OCI-LY7 (cell line): ENCODE data around the gene ARRB2. TPM values are rescaled to one million over a fixed set of nuclear protein-coding genes. Genes with fewer than 3 reads are reported as not detected.

Experiments used
- BruUV-seq: library from RNA; stranded (reverse); fragments of 400-500 nt; replicated peaks from 2 replicates; lab custom pipeline; 2021; lab: Mats Ljungman, UMichigan
- CTCF ChIA-PET: fragments of 300-600 bp; sonication (Branson Sonifier 250); formaldehyde crosslinking; loops from one replicate; lab custom pipeline; 2022; ENCODE audit warnings: antibody characterized with exemption; ENCODE audit not compliant: unreplicated experiment; lab: Charles Lee
- POLR2A ChIA-PET: fragments of 300-600 bp; sonication (Branson Sonifier 250); formaldehyde crosslinking; loops from one replicate; lab custom pipeline; 2022; ENCODE audit warnings: antibody characterized with exemption; lab: Charles Lee
- DNase-seq: peaks from one replicate; pipeline ENCODE4 v3.0.0-alpha.2; 2015; ENCODE audit warnings: low spot score
- H2AFZ ChIP-seq: fragments of 200-600 bp; sonication (generic), shearing (Covaris generic); 2 replicates; pipeline ENCODE4 v1.6.1; 2014; ENCODE audit warnings: mild to moderate bottlenecking, antibody characterized with exemption, low read length, moderate library complexity
- H3K27ac ChIP-seq: fragments of 200-600 bp; sonication (generic); 2 replicates; pipeline ENCODE4 v1.5.1; 2014; ENCODE audit warnings: mixed run types, low read depth, mild to moderate bottlenecking, moderate library complexity, low read length, inconsistent platforms; ENCODE audit not compliant: poor library complexity, severe bottlenecking
- H3K36me3 ChIP-seq: fragments of 200-600 bp; sonication (generic); 2 replicates; pipeline ENCODE4 v1.6.1; 2014; ENCODE audit warnings: mild to moderate bottlenecking, antibody characterized with exemption, low read length, moderate library complexity, mixed read lengths; ENCODE audit not compliant: insufficient read depth
- H3K4me1 ChIP-seq: fragments of 200-600 bp; sonication (generic); 2 replicates; pipeline ENCODE4 v1.5.1; 2014; ENCODE audit warnings: mild to moderate bottlenecking, low read length; ENCODE audit not compliant: insufficient read depth, poor library complexity, severe bottlenecking
- H3K4me2 ChIP-seq: fragments of 200-600 bp; sonication (generic); 2 replicates; pipeline ENCODE4 v1.6.1; 2014; ENCODE audit warnings: mild to moderate bottlenecking, low read length
- H3K4me3 ChIP-seq: fragments of 200-600 bp; sonication (generic); 2 replicates; pipeline ENCODE4 v1.5.1; 2014; ENCODE audit warnings: mild to moderate bottlenecking, low read depth, low read length; ENCODE audit not compliant: poor library complexity, severe bottlenecking
- H3K79me2 ChIP-seq: fragments of 200-600 bp; sonication (generic); 2 replicates; pipeline ENCODE4 v1.6.1; 2016; ENCODE audit warnings: low read depth, mild to moderate bottlenecking, low read length, moderate library complexity, mixed read lengths; ENCODE audit not compliant: insufficient read depth
- H3K9me2 ChIP-seq: fragments of 200-600 bp; sonication (generic); 2 replicates; pipeline ENCODE4 v1.6.1; 2016; ENCODE audit warnings: mild to moderate bottlenecking, low read length, mixed read lengths; ENCODE audit not compliant: insufficient read depth
- H3K9me3 ChIP-seq: fragments of 200-600 bp; sonication (generic); 2 replicates; pipeline ENCODE4 v1.6.1; 2014; ENCODE audit warnings: mild to moderate bottlenecking, mixed run types, low read length, mixed read lengths
- H4K20me1 ChIP-seq: fragments of 200-600 bp; sonication (generic); 2 replicates; pipeline ENCODE4 v1.6.1; 2014; ENCODE audit warnings: mild to moderate bottlenecking, antibody characterized with exemption, low read length, moderate library complexity, mixed read lengths; ENCODE audit not compliant: insufficient read depth
- CTCF ChIP-seq: fragments of 200-600 bp; sonication (generic); conservative IDR thresholded peaks from 2 replicates; pipeline ENCODE4 v1.5.1; 2014; ENCODE audit warnings: mild to moderate bottlenecking, antibody characterized with exemption, low read length, moderate library complexity, mixed read lengths
- EZH2phosphoT487 ChIP-seq: fragments of 200-600 bp; sonication (generic); IDR thresholded peaks from 2 replicates; pipeline ENCODE4 v1.6.1; 2018; ENCODE audit warnings: low read depth, borderline replicate concordance, mild to moderate bottlenecking, mixed run types, antibody characterized with exemption, low read length, moderate library complexity, mixed read lengths
- intact Hi-C: fragments of 100-400 bp; cut with micrococcal nuclease; formaldehyde crosslinking; loops from one replicate; pipeline ENCODE4 v1.10.0; 2022; ENCODE audit not compliant: unreplicated experiment
- total RNA-seq, 2 experiments: library from RNA; depleted of rRNA in 1 of 2; stranded (reverse); fragments of >200 nt in 1 of 2; shearing (Covaris generic) in 1 of 2; gene quantifications; 2 replicates each; pipeline ENCODE4 v1.2.3, GENCODE V29; 2014 to 2022

ARRB2 gene
- total RNA-seq, 2 experiments from 2014 or later: 56.7 to 84.9 TPM

GRCh38 chr17:4764595-4764994, 54.2 kb downstream of the ARRB2 start:
- Histone ChIP-seq H4K20me1 (no peaks in the 10 kb centered on the region), H3K9me3 (no peaks in the 10 kb centered on the region), H3K4me2 (no peak overlapping the region), H3K4me3 (no peak overlapping the region), H2AFZ (no peak overlapping the region), H3K4me1 (peaks cover 4% of the 10 kb centered on the region), H3K79me2 (no peaks in the 10 kb centered on the region), H3K27ac (no peak overlapping the region), H3K9me2 (no peaks in the 10 kb centered on the region), H3K36me3 (no peaks in the 10 kb centered on the region)
- ChIA-PET POLR2A (interaction anchor here (0.9 kb wide), 1 partner anchor 10 kb away, joined by 3 read pairs; no protein-coding TSS in a partner anchor), CTCF (no interaction called here)
- peak; percentile 16 for DNase-seq
- intact Hi-C loops: no loop called here
- no peak for TF ChIP-seq EZH2phosphoT487
- no peak for TF ChIP-seq CTCF
- no TSS peak for BruUV-seq

- TF ChIP-seq EZH2phosphoT487 (no peak), CTCF (no peak)
- H4K20me1 ChIP-seq: no peaks in the 10 kb centered on the region
- ChIA-PET CTCF (no interaction called here), POLR2A (no interaction called here)
- H3K4me3 ChIP-seq: no peak overlapping the region
- intact Hi-C loops: no loop called here
- peaks cover 4% of the 10 kb centered on the region for H3K4me1 ChIP-seq
- no peaks in the 10 kb centered on the region for H3K79me2 ChIP-seq
- no peaks in the 10 kb centered on the region for H3K9me2 ChIP-seq
- H3K27ac ChIP-seq: no peak overlapping the region
- no peak overlapping the region for H3K4me2 ChIP-seq
- no peak overlapping the region for H2AFZ ChIP-seq
- BruUV-seq: no TSS peak
- DNase-seq: no peak
- no peaks in the 10 kb centered on the region for H3K36me3 ChIP-seq
- no peaks in the 10 kb centered on the region for H3K9me3 ChIP-seq
Observed at GRCh38 chr17:4766201-4766600, 55.8 kb downstream of the ARRB2 start.

- ChIA-PET POLR2A (no interaction called here), CTCF (no interaction called here)
- intact Hi-C loops: no loop called here
- Histone ChIP-seq H3K79me2 (no peaks in the 10 kb centered on the region), H3K4me1 (peaks cover 4% of the 10 kb centered on the region), H3K4me3 (no peak overlapping the region), H3K9me3 (no peaks in the 10 kb centered on the region), H4K20me1 (no peaks in the 10 kb centered on the region), H3K36me3 (no peaks in the 10 kb centered on the region), H3K27ac (no peak overlapping the region), H2AFZ (no peak overlapping the region), H3K9me2 (no peaks in the 10 kb centered on the region), H3K4me2 (no peak overlapping the region)
- DNase-seq: no peak
- no peak for TF ChIP-seq CTCF
- TF ChIP-seq EZH2phosphoT487: no peak
- no TSS peak for BruUV-seq
Observed at GRCh38 chr17:4766723-4767122, 56.3 kb downstream of the ARRB2 start.
